Measurements from ENCODE around the gene NLRP6.
A peak's percentile ranks its signal among the peaks of the same experiment; 100 is the strongest.
"Not testable (repeated sequence)": the region's sequence is repeated elsewhere in the genome, so short reads cannot be mapped to it uniquely, and the experiment has no call there.

NLRP6 gene

DNA sequence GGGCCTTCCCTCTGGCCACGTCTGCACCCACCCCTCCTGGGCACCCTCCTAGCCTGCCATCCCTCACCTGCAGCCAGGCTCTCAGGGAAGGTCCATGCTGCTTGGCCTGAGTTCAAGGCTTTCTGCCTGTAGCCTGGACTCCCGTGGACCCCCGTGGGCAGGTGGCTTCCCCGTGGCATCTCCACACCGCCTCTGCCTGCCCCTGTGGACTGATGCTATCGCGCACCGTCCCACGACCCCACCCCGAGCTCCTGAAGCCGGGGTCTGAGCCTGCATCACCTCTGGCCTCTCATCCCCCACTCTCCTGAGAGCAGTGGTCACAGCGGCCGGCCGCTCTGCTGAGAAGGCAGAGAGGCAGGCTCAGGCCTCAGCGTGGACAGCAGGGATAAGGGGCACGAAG, 16.6 kb downstream of the NLRP6 start:
- DNase-seq: no peak

DNA sequence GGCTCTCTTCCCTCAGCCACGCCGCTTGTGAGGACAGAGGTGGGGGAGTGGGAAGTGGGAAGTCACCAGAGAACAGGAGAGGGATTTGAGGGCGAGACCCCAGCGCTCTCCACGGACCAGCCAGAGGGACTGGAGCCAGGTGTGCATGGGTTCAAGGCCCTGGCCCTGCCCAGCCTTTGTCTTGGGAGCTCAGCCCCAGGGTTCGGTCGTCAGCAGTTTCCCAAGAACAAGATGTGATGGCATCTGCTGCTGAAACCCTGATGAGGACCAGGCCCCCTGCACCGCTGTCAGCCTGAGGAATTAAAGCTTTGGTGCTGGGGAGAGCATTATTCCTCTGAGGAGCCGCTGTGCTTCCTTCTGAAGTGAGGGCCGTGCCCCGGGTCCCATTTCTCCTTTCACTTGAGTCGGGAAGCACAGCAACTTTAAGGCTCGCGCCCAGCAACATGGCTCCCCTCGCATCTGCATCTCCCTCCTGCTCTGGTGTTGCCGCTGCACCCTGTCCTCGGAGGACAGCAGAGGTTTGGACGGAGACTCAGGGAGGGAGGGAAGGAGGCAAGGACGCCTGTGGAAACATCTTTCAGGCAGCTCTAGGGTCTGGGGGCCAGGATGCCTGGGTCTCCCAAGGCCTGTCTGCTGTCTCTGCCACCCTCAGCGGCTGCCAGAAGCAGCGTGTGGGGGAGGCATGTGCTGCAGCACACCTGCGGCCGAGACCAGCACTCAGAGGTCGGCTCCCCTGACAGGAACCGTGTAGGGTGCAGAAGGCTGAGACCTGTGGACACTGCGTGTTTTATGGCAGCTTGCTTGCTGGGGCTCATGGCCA, 17.4 kb downstream of the NLRP6 start:
- no peak for DNase-seq

DNA sequence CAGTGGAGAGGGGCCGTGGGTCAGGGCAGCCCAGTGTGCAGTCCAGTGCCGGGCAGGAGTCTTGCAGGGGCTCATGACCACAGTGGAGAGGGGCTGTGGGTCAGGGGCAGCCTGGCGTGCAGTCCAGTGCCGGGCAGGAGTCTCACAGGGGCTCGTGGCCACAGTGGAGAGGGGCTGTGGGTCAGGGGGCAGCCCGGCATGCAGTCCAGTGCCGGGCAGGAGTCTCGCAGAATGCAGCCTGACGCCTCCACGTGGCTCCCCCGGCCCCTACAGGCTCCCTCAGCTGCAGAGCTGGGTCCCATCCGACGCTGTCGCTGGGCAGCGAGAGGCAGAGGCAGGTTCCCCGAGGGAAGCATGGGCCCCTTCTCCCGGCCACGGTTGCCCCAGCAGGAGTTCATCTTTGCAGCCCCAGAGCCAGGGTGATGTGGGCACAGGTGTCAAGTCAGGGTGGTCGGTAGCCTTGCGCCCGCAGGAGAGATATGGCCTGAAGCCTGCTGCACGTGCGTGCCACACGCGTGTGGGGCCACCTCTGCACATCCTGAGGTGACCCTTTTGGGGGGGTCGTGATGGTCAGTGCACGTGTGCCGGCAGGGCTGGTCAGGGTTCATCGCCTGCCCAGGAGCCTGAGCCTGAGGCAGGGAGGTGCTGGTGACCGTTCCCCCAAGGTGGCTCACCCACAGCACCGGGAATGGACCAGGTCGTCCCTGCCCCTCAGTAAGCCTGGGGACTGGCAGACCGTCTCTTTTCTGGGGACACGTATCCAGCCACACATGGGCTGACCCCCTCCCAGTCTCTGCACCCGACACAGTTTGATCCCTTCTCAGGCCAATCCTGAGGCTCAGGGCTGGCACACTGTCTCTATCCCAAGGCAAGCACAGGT, 18.2 kb downstream of the NLRP6 start:
- no peak for DNase-seq

DNA sequence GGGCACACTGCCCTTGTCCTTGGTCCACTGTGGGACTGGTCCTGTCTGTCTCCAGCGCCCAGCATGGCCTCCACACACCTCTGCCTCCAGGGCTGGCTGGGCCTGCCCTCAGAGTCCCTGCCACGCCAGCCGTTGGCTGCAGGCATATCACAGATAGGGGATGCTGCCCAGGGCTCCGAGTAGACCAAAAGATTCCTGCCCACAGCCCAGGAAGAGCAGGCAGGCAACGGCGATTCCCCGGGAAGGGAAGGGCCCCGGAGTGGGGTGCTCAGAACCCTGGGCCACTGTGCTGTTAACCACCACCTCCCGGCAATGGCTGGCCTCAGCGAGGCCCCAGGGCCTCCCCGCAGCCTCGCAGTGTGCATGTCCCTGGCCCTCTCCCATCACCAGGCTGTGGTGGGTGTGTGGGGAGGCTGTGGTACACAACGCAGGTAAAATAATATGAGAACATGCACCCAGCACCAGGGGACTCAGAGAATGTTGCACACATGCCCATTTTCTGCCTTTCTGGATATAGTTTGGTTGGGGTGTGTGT, 18.9 kb downstream of the NLRP6 start:
- DNase-seq: no peak

DNA sequence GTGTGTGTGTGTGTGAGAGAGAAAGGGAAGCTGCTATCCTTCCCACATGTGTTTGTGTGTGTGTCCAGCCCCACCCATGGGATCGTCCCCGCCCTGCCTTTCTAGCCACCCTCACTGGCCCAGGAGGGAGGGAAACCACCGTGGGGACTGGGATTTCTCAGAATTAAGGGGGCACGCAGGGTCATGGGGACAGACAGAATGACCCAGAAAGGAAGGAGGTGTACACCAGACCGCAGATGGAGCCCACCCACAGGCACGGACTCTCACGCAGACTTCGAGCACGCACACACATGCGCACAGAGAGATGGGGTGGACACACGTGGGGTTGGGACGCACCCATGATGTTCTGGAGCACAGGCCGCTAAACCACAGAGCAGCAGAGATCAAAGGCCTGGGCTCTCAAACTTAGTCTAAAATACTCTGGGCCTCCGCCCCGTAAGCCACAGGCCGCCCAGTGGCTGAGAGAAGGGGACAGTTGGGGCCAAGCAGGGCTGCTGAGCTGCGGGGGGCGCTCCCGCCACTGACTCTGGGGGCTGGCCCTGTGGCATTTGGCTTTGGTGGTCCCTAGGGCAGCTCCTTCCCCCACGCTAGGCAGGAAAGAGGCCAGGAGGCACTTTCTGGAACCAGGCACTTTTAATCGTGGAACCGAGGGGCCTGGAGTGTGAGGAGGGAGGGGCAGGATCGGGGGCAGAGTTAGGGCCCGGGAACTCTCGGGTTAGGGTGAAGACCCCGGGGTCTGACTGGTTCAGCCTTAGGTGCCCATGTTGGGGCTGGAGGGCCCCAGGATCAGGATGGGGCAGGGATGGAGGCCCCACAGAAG, 19.6 kb downstream of the NLRP6 start:
- no peak for DNase-seq

DNA sequence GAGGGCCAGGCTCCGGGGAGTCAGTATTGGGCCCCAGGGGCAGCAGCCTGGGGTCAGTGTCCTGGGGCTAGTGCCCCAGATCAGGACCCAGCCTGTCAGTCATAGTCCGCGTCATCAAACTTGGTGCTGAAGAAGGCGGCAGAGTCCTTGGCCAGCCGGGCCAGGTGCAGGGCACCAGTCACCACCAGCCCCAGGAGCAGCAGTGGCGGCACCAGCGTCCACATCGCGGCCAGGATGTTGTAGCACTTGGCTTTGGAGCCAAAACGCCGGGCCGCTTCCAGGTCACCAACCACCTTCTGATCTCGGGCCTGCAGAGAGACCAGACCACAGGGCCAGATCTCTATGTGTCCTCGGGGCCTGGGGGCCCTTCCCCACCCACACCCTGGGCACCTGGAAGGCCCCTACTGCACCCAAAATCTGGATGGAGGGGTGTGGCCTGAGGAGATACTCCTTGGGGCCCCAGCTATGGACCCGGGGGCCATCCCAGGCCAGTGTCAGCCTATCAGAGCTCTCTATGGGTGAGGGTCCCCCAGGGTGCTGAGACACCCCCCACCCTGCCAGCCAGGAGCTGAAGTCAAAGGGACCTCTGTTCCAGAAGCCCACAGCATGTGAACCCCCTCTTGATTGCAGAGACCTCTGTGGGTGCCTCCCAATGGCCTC, 20.3 kb downstream of the NLRP6 start:
- no peak for DNase-seq

DNA sequence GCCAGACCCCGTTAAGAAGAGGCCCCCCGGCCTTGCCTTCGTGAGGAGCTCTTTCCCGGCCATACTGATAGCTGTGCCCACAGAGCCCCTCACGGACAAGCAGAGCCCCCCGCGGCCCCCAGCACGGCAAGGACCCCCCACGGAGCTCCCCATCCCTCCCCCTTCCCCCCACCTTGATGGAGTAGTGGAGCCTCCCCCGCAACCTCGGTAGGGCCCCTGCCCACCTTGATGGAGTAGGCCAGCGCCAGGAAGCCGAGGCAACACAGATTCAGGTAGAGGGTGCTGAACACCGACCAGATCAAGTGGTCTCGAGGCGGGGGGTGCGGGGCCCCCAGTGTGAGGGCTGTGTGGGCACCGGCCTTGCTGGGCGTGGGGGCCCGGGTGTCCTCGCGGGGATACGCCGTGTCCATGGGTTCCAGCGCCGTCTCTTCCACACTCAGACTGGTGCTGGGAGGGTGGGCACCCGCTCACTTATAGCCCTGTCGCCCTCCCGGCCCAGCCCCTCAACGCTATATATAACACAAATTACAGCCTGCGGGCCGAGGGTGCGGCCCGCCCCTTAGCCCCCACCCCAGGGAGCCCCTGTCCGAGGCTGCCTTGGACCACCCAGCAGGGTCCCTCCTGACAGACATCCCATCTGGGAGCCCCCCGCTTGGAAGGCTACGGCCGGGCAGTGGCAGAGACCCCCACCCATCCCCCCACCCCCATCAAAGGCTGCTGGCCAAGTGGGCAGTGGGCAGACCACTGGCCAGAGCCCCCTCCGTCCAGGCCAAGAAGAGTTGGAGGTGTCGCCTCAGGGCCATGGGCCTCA, 21.1 kb downstream of the NLRP6 start, which contains the start of gene IFITM5:
IFITM5 (minus strand) TSS at position 446 of the 811 bp plus-strand sequence; CDS start at position 410, 36 bp downstream.
- no peak for DNase-seq

DNA sequence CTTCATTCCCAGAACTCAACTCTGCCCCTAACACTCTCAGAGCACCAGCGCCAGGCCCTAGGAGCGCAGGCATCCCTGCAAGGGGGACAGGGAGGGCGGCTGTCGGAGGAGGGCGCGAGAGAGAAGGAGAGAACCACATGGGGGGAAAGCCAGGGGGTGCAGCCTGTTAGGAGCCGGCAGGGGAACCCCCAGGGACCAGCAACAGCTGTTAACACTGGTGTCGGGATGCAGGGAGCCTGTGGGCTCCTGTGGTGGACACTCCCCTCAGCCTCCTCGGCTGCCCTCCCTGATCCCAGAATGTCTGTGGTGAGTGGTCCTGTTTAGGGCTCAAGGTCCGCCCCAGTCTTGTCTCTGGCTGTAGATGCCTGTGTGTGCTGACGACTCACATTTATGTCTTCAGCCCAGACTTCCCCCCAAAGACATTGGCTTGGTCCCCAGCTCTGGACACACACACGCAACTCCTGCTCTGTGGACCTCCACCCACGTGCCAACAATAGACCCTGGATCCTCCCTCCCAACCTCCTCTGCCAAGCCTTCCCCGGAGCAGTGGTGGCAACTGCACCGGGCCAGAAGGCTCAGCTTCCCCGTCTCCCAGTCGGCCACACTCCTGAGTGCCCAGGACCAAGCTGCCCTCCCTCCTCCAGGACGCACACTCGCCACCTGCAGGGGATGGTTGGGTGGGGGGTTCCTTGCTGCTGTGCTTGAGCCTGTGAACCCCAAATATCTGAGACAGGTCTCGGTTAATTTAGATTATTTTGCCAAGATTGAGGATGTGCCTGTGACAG, 21.9 kb downstream of the NLRP6 start:
- DNase-seq: no peak

DNA sequence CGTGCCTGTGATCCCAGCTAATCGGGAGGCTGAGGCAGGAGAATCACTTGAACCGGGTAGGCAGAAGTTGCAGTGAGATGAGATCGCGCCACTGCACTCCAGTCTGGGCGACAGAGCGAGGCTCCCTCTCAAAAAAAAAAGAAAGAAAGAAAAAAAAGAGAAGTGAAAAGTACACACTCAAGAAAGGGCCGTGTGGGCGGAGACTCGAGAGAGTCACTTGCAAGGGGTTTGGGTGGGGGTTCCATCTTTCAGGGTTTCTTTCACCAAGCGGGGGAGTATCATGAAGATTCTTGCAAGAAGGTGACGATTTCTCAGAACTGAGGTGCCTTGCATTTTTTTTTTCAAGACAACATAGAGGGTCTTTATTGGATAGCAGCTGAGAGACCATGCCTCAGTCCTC, 25.2 kb downstream of the NLRP6 start:
- no peak for DNase-seq

DNA sequence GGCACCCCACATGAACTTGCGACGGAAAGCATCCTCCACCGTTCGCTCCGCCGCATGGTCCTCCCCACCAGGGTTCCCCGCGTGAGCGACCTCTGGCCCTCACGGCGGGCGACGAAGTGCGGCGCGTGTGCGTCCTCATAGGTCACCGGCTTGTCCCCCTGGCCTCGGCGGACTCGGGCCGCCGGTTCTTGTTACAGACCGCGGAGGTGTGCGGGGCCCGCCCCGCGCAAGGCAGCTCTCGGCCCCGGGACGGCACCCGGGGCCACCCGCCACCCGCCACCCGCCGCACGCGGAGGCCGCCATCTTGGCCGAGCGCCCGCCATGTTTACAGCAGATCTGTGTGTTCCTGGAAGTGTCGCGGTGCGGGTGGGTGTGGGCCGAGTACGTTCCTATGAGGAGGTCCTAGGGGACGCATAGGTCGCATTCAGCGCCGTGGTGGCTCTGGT, 25.9 kb downstream of the NLRP6 start:
- DNase-seq: no peak

DNA sequence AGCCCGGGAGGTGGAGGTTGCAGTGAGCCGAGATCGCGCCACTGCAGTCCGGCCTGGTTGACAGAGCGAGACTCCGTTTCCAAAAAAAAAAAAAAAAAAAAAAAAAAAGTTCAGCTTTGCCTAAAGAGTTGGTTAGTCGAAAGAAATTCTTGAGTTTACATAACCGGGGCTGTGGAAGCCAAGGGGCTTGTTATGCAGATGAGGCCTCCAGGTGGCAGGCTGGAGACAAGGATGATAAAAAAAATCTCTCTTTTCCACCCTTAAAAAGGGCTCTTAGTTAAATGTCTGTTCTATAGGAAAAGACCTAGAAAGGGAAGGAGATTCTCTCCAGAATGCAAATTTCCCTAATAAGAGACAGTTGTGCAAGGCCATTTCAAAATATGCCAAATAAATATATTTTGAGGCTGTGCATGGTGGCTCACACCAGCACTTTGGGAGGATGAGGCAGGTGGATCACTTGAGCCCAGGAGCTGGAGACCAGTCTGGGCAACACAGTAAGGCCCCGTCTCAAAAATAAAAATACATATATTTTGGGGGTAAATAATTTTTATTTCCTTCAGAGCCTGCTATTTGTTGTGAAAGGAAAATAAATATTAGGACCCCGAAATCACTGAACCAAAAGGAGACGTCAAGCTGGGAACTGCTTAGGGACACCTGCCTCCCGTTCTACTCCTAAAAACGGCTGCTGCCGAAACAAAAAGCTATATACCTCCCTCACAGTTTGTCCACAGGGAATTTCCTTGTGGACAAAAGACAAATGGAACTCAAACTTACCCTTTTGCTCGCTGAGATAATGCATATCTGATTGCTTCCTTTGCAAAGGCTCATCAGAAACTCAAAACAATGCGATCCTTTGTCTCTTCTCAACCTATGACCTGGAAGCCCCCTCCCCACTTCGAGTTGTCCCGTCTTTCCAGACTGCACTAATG, 27.0 kb downstream of the NLRP6 start:
- DNase-seq: peak in 1 of 2 donors; percentile 39

DNA sequence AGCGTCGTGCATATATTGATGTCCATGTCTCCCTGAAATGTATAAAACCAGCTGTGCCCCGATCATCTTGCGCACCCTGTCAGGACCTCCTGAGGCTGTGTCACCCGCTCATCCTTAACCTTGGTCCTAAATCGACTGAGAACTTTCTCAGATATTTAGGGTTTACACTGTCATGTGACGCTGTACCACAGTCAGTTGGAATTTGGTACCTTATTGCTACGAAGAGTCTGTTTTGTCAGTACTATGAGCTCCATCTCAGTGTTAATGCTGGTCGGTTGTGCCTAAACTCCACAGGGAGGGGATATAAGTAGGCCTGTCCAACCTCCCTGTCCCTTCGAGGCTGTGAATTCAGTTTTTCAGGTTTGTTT, 27.6 kb downstream of the NLRP6 start:
- no peak for DNase-seq

DNA sequence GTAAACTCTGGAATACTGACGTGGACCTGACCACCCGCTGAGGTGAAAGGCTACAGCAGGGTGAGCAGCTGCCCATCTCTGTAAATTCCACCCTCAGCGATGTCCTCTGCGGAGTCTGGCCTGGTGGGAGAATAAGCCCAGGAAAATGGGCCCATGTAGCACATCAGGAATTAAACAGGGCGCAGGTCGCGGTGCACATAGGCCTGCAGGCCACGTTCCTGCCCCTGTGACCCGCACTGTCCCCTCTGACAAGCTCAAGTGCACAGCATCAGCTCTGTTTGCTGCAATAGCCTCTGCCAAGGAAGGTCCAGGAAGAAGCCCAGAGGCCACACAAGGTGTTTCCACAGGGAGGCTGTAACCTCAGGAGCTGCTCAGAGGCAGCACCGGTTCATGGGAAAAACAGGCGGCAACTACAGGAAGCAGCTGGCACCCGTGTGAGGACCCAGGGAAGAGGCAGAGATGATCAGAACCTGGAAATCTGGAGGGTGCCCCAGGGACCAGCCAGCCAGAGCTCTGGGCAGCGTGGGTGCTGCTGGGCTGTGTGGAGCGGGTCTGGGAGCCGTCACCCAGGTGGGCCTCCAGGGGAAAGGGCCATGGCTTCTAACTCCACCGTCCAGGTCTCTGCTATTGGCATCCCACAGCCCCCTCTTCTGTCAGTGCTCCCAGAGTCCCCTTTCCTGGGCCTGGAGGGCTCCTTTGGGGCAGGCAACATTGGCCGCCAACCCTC, 28.6 kb downstream of the NLRP6 start:
- no peak for DNase-seq

DNA sequence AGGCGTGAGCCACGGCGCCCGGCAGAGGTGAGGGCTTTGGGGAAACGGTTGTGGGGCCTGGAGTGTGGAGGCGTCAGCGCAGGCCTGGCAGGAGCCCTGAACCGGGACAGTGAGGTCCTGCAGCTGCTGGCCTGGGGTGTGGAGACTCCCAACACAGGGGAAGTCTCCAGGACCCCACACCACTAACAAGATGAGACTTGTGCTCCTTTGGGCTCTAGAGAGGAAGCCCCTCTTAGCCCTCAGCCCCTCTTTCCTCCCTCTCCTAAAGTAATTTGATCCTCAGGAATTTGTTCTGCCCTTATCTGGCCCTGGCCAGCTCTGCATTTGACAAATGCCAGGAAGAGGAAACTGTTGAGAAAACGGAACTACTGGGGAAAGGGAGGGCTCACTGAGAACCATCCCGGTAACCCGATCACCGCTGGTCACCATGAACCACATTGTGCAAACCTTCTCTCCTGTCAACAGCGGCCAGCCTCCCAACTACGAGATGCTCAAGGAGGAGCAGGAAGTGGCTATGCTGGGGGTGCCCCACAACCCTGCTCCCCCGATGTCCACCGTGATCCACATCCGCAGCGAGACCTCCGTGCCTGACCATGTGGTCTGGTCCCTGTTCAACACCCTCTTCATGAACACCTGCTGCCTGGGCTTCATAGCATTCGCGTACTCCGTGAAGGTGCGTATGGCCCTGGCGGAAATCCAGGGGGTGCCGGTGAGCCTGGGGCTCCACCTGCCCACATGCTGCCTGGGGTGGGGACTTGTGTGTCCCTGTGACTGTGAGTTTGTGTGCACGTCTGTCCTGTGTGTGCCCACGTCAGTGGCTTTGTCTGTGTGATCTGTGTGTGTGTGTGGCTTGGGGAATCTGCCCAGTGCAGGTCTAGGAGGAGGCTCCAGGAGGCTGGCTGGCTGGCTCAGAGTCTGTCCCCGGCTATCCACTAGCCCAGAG, 29.8 kb downstream of the NLRP6 start, which contains the start of gene IFITM2:
IFITM2 (plus strand) TSS at position 51 of the 943 bp plus-strand sequence; CDS start at position 428, 377 bp downstream.
- DNase-seq: not testable (repeated sequence)

DNA sequence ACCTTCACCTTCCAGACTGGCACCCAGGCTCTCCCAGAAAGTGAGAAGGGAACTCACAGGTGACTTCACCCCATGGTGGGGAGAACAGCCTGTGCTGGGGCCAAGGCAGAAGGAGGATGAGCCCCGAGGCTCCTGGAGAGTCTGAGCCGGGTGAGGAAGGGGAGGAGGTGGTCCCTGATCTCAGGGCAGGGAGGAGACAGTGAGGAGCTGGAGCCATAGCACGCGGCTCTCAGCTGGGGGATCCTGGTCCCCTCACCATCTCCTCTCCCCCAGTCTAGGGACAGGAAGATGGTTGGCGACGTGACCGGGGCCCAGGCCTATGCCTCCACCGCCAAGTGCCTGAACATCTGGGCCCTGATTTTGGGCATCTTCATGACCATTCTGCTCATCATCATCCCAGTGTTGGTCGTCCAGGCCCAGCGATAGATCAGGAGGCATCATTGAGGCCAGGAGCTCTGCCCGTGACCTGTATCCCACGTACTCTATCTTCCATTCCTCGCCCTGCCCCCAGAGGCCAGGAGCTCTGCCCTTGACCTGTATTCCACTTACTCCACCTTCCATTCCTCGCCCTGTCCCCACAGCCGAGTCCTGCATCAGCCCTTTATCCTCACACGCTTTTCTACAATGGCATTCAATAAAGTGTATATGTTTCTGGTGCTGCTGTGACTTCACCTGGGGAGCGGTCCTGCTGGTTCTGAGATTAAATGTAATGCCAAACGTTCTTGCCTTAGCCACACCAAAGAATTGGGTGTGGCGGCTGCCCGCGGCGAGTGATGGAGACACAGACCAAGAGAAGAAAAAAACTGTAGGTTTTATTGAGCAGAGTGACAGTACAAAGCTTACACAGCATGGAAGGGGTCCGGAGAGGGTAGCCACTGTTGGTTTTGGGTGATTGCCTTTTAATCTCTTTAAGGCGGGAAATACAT, 30.8 kb downstream of the NLRP6 start:
- DNase-seq: not testable (repeated sequence)
